NCI-H82 (cell line): ENCODE results near the gene C10orf90.
A peak's percentile ranks its signal among the peaks of the same experiment; 100 is the strongest.

Source experiments
- DNase-seq: peaks from one replicate; lab custom pipeline; 2025; lab: John Stamatoyannopoulos, UW

The C10orf90 gene

DNA sequence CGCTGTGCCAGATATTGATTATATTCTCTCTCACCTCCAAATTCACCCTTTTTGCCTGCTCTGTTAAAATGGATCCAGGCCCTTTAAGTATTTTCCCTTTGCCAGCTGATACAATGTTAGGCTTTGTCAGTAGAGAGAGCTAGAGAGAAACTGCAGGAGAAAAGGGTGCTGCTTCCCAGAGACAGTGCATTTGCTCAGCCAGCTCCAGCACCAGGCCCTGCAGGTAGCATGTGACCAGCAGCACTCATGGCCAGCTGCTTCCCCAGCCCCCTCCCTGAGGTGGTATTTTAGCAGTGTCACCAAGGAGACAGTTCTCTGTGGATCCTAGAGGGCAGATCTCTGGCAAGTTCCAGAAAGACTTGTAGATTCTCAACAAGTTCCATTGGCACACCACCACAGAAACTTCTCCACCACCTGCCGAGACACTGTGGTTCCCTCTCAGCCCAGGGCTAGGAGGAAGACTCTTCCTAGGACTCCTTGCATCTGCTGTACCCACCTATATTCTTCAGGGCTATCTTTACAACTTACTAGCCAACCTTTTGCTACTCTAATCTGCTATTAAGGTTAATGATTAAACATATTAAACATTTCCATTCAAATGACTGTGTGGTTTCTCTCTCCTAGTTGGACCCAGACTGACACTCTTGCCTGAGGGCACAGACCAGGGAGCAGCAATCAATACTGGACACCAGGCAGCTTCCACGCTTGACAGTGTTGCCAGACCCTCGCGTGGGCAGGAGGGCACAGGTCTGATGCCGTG, 246.6 kb downstream of the C10orf90 start:
- no peak for DNase-seq

DNA sequence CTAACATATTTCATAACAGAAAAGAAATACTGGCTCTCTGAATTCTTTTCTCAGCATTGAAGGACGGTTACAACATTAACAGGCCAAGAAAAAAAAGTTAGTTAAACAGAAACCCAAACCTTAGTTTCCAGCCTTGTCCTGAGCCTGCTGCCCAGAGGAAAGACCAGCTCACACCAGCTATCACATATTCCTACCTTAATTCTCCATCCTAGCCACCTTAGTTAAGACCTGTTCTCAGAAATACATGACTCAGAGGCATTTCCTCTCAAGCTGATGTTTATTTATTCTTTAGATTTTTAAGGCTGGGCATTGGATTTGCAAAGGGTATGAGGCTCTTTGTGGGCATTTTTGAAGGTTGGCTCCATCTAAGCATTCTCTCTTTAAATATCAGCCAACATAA, 247.9 kb downstream of the C10orf90 start:
- DNase-seq: no peak

DNA sequence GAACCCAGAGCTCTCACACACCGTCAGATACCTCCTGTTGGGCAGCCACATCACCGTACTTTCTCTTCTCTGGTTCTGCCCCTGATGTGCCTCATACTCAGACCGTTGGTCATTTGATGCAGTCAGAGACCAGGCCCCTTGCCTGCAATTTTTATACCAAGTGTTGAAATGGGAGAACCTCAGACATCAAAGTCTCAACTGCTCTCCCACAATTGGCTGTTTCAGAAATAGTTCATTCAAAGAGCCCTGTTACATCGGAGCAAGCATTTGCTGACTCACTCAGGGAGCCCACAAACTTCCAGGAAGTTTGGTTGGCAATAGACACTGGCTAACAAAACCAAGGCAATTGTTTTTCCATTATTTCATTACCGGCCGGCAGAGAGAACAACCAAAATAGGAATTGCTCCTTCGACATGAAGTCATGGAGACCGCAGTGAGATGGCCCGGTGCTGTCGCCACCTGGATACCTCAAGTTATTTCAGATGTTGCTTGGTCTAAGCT, 248.7 kb downstream of the C10orf90 start:
- DNase-seq: no peak

DNA sequence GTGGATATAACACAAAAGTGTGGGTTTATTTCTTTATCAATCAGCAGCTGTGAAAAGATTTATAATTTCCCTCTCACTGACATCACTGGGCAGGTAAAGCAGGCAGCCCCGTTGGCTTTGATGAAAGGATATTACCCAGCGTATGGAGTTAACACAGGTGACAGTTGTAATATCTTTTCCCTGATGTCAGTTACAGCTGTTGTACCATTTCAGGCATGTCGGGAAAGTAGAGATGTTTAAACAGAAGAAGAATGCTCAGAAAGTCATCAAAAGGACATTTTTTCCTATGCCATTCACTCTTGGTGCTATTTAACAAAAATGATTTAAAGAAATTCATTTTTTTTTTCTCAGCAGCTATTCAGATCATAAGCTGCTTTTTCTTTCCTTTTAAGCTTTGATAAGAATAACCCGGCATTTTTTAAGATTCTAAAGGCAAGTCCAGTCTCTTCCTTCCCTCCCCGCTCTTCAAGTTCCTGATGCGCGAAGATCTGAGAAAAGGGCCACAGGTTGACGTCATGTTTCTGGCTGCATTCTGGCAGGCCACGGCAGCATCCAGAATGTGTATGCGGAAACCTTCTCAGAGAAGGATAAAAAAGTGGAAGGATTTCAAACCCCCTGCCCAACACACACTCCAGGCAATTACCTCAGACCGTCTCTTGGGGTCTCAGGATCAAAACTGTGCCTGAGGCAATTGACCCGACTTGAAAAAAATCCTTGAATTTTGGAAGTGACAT, 249.8 kb downstream of the C10orf90 start:
- DNase-seq: no peak

DNA sequence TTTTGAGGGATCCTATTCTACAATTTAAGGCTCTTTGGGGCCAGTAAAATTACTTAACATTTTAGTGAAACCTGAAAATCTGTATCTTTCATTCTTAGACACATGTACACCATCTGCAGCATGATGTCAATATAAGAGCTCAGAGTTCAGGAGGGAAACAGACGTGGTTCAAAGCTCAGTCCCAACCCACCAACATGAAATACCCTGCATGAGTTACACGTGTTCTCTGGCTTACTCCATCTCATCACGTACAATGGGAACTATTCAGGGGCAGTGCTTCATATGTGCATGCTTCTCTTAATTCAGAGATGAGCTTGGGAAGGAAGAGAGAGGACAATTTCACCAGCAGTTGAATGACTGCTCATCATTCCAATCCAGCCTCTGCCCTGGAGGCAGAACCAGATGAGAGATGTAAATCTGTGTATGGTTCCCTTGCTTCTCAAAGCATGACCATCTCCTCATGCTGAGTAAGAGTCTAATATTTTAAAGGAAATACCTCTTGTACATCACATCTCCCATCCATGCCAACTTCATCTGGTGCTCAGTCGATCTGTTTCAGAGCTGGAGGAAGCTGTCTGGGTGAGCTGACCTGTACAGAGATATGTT, 253.2 kb downstream of the C10orf90 start:
- DNase-seq: no peak

DNA sequence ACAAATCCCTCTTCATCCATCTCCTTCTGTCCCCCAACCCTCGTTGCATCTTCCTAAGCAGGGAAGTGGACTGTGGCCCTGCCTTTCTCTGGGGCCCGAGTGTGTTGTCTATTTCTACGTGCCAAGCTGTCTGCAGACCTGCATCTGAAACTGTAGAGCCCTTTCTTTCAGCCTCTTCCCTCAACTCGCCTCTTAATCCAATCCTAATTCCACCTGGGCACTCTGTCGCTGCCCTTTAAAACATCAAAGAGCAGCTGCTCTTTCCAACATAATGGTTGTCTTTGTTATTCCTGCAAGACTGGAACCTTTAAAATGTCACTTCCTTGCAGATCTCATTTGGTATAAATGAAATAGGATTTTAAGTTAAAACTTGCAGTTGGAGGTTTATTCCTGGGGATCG, 260.7 kb downstream of the C10orf90 start:
- DNase-seq: peak; percentile 37

DNA sequence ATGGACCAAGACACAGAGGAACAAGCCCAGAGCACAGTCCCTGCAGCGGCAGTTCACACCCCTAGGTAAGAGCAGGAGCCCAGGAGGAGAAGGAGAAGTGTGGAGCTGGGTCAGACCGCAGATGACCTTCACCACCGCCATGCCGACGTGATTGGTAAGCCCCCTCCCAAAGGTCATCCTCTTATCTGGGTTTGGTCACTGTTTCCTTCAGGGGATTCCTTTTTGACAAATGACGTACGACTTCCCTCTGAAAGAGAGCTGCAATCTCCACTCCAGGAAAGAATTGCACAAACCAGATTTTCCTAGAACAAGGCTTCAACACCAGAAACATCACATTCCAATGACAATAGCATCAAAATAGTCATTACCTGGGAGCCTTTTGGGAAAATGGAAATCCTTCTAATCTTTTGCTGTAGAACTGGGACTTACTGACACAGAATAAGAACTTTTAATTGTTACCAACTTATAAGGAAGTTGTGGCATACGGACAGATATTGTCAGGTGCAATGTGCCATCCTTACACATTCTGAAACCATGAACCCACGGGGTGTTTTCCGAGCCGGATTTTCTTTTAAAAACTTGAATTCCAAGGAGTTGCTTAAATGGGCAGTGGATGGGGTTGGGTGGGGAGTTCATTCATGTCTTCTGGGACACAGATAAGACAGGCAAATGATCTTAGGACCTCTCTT, 261.4 kb downstream of the C10orf90 start:
- no peak for DNase-seq

DNA sequence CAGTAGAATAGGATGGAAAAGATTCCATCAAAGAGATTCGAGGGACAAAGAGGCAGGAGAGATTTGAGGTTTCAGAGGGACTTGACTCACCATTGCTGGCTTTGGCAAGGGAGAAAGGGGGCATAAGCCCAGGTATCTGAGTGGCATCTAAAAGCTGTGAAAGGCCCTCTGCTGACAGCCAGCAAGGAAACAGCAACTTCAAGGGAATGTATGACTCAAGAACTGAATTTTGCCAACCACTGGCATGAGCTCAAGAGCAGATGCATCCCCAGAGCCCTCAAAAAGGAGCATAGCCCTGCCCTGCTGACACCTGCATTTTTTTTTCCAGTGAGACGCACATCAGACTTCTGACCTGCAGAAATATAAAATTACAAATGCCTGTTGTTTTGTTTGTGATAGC, 262.7 kb downstream of the C10orf90 start:
- peak; percentile 83 for DNase-seq

DNA sequence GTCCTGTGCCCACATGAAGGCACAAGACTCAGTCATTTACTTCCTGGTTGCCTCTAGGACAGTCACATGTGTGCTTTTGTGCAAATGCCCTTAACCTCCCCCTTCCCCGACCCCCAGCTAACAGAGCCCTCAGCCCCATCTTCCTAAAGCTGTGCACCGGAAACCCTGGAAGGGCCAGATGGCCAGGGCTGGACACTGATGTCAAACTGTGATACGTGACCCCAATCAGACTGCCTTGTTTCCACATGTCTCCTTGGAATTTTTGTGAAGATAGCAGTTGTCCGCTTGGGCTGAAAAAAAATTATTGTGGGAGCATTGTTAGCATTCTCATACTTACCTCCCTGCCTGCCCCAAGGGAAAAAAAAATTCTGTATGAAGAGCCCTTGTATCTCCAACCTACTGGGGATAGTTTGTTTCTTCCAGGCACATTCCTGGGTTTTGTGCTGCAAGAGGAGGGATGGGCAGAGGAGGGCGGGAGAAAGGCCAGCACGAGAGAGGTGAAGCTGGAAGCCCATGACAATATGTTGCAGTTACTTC, 265.2 kb downstream of the C10orf90 start:
- no peak for DNase-seq

DNA sequence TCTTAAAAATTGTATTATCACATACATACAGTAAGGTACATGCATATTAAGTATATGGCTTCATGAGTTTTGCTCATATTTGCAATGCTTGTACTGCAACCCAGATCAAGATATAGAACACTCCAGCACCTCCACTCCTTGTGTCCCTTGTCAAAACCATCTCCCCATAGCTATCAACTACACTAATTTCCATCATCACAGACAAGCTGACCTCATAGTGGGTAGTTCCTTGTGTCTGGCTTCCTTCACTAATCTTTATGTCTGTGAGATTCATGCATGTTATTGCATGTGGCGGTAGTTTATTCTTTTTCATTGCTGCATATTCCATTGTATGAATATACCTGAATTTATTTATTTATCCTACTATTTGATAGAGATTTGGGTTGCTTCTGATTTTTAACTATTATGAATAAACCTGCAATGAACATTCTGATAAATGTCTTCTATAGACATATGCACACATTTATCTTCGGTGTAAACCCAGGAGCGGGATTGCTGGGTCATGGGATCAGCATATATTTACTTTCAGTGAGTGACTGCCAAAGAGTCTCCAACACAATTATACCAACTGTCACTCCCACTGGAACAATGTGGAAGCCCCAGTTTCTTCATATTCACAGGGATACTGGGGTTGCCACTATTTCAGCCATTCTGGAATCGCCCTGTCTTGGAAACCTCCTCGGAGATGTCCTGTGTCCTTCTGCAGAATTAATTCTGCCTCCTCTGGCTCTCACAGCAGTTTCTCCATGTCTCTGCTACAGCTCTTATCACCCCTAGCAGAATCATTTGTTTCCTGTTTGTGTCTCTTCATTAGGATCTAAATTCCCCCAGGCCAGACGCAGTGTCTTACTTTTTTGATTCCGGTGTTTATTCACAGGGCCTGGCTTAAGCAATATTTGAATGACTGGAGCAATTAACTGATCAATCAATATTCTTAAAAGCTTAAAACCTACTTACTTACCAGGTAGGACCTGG, 267.5 kb downstream of the C10orf90 start:
- DNase-seq: no peak

DNA sequence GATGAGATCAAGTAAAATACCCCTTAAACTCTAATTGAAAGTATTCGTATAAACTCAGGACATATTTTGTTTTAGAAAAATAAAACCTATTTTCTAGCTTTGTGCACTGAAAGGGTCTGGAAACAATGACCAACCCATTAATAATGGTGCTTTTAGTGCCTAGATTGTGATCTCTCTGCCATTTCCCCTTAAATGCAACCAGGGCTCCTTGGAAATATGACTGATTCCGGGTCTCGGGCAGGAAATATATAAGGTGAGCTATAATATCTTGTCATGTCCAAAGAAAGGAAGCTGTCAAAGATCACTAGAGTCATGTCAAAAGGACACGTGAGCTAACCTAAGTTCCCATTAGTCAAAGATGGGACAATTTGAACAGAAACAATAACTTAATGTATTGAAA, 269.9 kb downstream of the C10orf90 start:
- no peak for DNase-seq

DNA sequence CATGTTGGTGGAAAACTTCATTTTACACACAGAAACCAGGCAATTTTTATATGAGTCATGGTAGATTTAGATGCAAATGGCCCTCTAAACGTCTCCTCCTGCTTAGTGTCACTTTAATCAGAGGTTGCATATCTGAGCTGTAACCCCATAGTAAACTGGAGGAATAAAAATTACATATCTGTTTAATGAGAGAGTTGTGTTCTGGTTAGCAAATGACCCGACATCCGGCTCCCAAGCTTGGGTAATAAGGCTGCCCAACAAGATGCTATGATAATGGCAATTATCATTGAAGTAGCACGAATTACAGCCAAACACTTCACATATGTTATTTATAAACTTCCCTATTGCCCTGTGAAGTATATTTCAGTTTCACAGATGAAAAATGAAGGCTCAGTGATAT, 271.6 kb downstream of the C10orf90 start:
- DNase-seq: no peak

DNA sequence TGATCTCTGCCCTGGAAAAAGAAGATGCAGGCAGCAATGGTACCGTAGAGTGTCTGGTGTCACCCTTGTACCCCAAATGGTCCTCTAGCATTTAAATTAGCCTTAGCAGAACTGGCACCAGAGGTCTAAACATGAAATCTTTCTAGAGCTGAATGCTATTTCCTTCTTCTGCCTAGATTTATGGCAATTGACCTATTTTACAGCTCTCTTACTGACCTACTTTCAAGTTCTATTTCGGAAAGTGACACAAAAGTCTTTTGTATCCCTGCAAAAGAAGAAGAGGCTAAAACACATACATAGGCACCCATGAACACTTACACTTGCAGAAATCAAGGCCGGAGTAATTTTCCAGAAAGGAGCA, 272.1 kb downstream of the C10orf90 start:
- DNase-seq: no peak

DNA sequence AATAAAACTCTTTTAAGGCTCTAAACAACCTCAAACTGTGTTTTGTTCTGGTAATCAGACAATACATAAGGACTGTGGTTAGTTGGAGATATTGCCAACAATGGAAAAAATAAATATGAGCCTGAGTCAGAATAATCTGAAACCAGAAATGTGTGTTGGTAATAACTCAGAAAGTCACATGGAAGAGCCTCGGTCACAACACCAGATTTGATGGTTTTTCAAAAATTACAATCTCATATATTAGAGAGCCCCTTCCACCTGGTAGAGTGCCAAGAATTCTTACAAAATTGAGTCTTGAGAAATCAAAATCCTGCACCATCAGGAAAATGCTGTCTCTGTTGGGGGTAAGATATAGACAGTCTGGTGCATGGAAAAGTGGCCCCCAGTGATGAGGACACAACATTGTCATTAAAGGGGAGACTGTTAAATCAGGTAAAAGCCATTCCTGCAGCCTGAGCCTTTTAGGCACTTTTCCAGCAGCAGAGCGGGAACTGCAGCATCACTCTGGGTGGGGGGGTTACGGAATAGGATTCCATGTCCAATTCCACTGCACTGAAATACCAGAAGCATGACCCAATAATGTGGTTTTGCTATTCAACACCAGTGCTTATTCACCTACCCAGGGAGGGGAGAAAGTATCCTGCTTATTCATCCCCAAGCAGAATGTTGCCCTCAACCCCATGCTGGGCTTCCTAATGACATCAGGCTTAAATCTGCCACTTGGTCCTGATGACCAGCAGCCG, 272.7 kb downstream of the C10orf90 start:
- DNase-seq: no peak

DNA sequence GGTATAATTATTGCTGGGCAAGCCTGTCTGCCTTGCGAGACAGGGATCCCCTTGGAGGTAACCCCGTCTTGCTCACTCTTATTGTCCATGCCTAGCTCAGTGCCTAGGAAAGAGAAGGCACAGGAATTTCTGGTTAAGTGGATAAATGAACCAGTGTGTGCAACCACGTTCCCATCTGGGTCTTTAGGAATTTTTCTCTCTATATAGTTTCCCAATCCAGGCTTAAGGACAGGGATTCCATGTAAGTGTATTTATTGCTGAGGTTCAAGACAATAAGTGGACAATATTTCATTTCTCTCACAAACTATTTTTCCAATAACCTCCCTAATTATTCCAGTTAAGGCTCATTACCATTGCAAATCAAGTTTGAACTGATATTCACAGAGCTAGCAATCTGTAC, 273.3 kb downstream of the C10orf90 start:
- DNase-seq: no peak

DNA sequence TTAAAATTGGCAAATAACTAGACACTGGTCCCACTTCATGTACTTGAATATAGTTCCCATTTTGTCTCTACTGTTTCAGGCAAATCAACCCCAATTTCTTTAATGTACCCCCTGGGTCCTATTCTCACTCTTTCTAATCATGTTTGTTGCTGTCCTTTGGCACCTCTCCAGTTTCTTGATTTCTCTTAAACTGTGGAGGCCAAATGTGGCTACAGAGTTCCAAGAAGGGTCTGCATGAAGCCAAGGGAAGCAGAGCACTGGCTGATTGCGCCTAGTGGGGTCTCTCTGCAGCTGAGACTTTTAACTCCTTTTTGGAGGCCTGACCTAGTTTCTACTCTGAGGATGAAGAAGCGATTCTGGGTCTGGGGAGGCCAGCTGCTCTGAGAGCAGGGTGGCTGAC, 275.5 kb downstream of the C10orf90 start:
- no peak for DNase-seq

DNA sequence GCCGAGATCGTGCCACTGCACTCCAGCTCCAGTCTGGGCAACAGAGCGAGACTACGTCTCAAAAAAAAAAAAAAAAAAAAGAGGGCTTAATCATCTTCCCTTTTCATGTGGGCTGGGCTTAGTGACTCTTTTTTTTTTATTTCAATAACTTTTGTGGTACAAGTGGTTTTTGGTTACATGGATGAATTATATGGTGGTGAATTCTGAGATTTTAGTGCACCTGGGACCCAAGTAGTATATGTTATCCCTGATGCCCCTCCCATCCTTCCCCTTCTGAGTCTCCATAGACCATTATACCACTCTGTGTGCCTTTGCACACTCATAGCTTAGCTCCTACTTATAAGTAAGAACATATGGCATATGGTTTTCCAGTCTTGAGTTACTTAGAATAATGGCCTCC, 277.4 kb downstream of the C10orf90 start:
- DNase-seq: no peak

DNA sequence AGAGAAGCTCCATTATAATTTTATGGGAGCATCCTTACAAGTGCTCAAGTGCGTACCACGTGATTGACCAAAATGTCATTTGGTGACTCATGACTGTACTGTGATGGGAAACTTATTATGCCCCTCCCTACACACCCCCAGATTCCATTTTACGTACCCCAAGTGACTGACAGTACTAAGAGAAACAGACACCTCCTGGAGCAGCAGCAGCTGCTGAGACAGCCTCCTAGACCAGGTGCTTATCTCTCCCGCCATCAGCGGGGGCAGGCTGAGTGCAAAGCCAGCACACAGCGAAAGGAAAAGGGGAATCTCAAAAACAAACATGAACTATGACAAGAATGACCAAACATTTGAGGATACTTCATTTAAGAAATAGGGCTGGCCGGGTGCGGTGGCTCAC, 278.0 kb downstream of the C10orf90 start:
- DNase-seq: no peak

DNA sequence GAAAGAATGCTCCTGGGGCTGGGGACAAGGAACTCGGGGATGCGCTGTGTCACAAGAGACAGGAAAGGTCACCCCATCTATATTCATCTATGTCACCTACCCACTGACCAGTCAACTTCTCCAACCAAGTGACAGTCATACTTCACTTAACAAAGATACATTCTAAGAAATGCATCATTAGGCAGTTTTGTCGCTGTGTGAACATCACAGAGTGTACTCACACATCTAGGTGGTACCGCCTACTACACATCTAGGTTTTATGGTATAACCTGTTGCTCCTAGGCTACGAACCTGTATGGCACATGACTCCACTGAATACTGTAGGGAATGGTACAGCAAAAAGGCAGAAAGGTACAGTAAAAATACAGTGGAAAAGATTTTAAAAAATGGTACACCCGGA, 278.4 kb downstream of the C10orf90 start:
- no peak for DNase-seq

DNA sequence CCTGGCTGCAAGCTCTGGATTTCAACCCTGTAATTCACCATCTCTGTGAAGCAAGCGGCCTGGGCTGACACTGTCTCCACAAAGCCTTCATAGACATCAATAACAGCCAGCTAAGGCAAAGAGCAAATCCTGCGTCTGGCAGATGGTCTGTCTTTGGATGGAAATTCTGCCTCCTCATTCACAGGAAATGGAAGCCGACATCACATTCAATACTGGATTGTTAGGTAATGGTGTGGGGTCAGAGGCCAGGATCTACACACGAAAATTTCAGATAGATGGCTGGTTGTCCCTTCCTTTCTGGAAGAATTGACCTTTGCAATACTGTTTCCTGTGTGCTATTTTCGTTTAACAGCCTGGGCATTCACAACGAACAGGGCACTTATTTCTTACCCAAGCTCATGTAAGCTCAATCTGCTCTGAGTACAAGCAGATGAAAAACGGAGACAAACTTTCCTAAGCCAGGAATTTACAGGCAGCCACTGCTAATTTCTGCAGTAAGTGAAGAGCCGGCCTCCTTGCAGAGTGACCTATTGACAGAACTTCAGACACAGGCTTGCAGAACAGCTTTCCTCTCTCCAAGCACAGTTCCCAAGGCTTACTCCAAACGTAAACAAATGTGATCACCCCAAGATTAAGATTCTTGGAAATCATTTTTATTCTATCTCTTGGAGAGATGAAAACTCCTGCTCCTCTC, 279.2 kb downstream of the C10orf90 start:
- DNase-seq: peak; percentile 84
